ENCODE measurements around the gene CACNA2D3.

- TF ChIP-seq EZH2 (IDR thresholded peaks at IDR 0.05; ENCODE audit: insufficient read depth, poor library complexity, severe bottlenecking) (no peak), EZH2phosphoT487 (IDR thresholded peaks at IDR 0.05; ENCODE audit: insufficient read depth, low read depth) (no peak)
These were observed 18.3 kb upstream of the CACNA2D3 start for GRCh38 chr3:54104084-54104483.
